MG63 (cell line): Measurements from ENCODE around the gene C19orf38. TPM values are rescaled to one million over a fixed set of nuclear protein-coding genes. Genes with fewer than 3 reads are reported as not detected.

Experiments used
- DNase-seq: peaks from one replicate; pipeline ENCODE4 v3.0.0-alpha.2; 2020
- H3K27me3 ChIP-seq: fragments of 250-450 bp; sonication (Bioruptor Pico); 2 replicates; pipeline ENCODE4 v1.5.1; 2020; ENCODE audit warnings: mild to moderate bottlenecking, moderate library complexity
- H3K36me3 ChIP-seq: fragments of 250-450 bp; sonication (Bioruptor Pico); 2 replicates; pipeline ENCODE4 v1.5.1; 2020; ENCODE audit warnings: mild to moderate bottlenecking, moderate library complexity
- H3K4me3 ChIP-seq: fragments of 250-450 bp; sonication (Bioruptor Pico); 2 replicates; pipeline ENCODE4 v1.5.1; 2020; ENCODE audit warnings: mild to moderate bottlenecking, moderate library complexity
- H3K9me3 ChIP-seq: fragments of 250-450 bp; sonication (Bioruptor Pico); 2 replicates; pipeline ENCODE4 v1.5.1; 2020; ENCODE audit warnings: mild to moderate bottlenecking, moderate library complexity
- total RNA-seq: library from RNA; depleted of rRNA; stranded (reverse); fragments of >200 nt; shearing (Covaris generic); gene quantifications from 2 replicates; pipeline ENCODE4 v1.2.3, GENCODE V29; 2014; ENCODE audit warnings: low replicate concordance

The C19orf38 gene
- total RNA-seq, 1 experiment from 2014 or later = 0.30 TPM

DNA sequence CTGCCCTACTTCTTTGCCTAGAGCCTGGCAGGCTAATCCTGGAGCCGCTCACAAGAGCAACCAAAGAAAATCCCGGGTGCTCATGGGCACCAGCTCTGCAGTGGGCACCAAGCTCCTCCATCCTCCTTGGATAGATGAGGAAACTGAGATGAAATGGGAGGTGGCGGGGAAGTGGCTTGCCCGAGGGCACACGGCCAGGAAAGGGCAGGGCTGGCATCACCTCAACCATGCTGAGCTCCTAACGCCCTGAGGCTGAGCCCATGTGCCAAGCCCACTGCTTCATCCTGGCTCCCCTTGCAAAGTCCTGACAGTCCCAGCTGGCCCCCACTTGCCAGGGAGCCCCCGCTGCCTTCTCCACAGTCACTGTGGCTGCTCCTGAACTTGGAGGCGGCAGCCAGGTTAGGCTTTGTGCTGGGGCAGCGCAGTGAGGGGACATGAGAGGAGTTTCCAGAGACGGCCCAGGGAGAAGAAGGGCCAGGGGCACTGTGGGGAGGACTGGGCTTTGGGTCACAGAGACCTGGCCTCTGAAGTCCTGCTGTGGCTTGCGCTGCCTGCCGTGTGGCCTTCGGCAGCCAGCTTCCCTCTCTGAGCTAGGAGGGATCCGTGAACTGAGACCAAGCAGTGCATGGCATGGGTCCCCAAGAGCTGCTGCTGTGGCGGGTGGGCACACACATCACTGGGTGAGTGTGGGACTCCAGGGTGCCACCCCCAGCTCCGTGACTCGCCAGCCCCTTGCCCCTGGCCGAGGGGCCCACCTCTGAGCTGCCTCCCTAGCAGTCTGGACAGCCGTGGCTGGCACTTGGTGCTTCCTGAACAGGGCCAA is 29.7 kb upstream of the C19orf38 start:
- DNase-seq = peak; percentile 93
- Histone ChIP-seq H3K36me3 (peaks cover 76% of the 10 kb centered on the region), H3K4me3 (peak overlapping the region; percentile 20), H3K27me3 (no peaks in the 10 kb centered on the region), H3K9me3 (no peaks in the 10 kb centered on the region)

DNA sequence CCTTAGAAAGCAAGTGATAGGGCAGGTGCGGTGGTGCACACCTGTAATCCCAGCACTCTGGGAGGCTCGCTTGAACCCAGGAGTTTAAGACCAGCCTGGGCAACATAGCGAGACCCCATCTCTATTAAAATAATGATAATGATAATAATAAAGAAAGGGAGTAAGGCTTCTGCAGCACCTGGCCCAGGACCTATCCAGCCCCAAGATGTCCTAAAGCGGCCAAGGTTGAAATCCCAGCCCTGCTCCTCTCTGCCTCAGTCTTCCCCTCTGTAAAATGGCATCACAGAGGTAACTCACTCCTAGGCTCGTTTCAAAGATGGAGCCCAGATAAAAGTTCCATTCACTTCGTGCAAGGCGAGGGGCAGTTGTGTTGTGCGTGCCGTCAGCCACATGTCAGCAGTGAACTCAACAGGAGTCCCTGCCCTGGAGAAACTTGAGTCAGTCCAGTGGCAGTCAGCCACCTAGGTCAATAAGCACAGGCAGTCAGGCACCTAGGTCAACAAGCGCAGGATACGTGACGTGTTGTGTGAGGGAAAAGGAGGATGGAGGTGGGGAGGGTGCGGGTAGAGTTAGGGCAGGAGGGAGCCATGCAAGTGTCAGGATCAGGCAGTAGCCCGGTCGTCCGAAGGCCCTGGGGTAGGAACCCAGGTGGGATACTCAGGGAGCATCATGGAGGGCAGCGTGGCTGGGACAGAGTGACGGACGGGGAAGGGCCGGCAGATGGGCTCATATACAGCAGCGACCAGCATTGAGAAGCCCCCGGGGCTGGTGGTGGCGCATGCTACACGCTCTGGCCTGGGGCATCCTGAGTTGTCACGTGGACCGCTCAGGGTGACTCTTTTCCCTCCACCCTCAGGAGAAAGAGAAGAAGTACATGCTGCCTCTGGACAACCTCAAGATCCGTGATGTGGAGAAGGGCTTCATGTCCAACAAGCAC is 28.8 kb upstream of the C19orf38 start:
- Histone ChIP-seq H3K27me3 (no peaks in the 10 kb centered on the region), H3K36me3 (peaks cover 76% of the 10 kb centered on the region), H3K4me3 (no peak overlapping the region), H3K9me3 (no peaks in the 10 kb centered on the region)
- DNase-seq = no peak

DNA sequence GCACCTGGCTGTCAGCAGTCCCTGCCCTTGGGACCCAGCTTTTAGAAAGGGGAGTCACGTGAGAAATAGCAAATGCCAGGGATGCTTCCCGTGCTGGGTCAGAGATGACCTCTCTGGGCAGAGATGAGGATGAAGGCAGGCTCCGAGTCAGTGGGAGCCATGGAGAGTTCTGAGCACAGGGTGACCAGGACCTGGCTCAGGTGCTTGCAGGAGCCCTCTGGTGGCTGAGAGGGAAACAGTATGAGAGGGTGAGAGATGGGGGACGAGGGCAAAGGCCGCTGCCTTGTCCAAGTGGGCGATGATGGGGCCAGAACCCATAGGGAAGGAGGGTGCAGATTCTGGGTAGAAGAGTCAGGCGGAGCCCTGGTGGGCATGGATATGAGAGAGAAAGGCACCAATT is 28.0 kb upstream of the C19orf38 start:
- no peak overlapping the region for H3K4me3 ChIP-seq
- no peak for DNase-seq
- peaks cover 76% of the 10 kb centered on the region for H3K36me3 ChIP-seq
- no peaks in the 10 kb centered on the region for H3K27me3 ChIP-seq
- H3K9me3 ChIP-seq = no peaks in the 10 kb centered on the region

DNA sequence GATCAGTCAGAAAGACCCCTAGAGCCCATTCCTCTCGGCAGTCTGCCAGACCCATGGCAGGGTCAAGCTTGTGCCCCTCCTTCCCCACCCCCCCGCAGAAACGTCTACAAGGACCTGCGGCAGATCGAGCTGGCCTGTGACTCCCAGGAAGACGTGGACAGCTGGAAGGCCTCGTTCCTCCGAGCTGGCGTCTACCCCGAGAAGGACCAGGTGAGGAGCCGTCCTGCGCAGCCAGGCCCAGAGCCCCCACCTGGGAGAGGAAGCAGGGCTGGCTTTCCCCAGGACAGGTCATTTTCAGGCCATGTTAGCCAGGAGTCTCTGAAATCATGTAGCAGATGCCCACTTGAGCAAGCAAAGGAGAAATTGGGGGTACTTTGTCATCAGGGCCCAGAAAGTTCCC is 24.5 kb upstream of the C19orf38 start:
- Histone ChIP-seq H3K4me3 (no peak overlapping the region), H3K27me3 (no peaks in the 10 kb centered on the region), H3K36me3 (peaks cover 74% of the 10 kb centered on the region), H3K9me3 (no peaks in the 10 kb centered on the region)
- no peak for DNase-seq

DNA sequence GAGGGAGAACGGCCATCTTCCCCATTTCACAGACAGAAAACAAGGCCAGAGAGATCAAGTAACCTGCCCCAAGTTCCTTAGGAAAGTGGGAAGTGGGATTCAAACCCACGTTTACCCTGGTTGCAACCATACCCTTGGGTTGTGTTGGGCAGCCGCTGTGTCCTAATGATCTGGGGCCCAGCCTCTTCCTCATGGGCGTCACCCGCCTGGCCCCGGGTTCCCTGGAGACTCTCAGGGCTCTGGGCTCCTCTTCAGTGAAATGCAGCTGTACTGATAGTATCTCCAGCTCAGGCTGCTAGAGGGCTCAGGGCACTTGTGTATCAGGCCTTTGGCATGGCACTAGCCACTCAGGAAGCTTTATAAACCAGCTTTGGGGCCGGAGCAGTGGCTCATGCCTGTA is 22.0 kb upstream of the C19orf38 start:
- peaks cover 73% of the 10 kb centered on the region for H3K36me3 ChIP-seq
- no peaks in the 10 kb centered on the region for H3K27me3 ChIP-seq
- H3K4me3 ChIP-seq = no peak overlapping the region
- DNase-seq = no peak
- H3K9me3 ChIP-seq = no peaks in the 10 kb centered on the region

DNA sequence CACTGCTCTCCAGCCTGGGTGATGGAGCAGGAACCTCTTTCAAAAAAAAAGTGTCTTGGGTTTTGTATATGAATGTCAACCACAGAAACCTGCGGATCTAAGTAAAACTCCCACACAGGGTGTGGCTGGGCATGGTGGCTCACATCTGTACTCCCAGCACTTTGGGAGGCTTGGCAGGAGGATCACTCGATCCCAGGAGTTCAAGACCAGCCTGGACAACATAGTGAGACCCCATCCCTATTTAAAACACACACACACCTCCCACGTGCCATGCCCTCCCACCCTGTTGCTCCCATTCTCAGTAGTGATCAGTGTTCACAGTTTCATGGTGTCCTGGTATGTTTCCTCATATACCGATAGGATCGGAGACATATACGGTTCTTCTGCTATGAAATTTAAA is 21.4 kb upstream of the C19orf38 start:
- Histone ChIP-seq H3K36me3 (peaks cover 68% of the 10 kb centered on the region), H3K9me3 (no peaks in the 10 kb centered on the region), H3K27me3 (no peaks in the 10 kb centered on the region), H3K4me3 (no peak overlapping the region)
- DNase-seq = no peak

DNA sequence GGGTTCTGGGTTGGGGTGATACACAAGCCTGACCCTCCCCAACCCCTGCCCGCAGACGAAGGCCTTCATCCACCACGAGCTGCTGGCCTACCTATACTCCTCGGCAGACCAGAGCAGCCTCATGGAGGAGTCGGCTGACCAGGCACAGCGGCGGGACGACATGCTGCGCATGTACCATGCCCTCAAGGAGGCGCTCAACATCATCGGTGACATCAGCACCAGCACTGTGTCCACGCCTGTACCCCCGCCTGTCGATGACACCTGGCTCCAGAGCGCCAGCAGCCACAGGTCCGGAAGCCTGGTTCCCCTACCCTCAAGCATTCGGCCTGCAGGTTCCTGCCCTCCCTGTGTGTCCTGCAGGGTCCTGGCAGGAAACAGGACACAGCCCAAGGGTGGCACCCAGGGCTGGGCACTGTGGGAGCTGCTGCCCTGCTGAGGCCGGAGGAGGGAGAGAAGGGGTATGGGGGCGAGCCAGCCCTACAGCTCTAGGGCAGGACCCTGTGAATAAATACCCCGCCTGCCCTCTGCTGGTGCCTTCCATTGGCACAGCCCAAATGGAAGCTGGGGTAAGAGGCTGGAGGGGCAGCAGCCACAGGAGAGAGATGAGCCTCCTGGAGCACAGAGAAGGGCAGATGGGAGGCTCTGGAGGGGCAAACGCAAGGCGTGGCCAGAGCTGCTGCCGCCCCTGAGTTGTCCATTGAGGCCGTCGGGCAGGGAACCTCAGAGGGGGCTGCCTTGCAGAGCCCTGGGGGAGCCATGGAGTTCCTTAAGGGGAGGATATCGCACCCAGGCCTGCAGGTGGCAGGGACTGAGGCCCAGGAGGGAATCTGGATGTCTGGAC is 19.0 kb upstream of the C19orf38 start:
- H3K27me3 ChIP-seq = no peaks in the 10 kb centered on the region
- H3K4me3 ChIP-seq = no peak overlapping the region
- no peak for DNase-seq
- H3K36me3 ChIP-seq = peaks cover 72% of the 10 kb centered on the region
- no peaks in the 10 kb centered on the region for H3K9me3 ChIP-seq

DNA sequence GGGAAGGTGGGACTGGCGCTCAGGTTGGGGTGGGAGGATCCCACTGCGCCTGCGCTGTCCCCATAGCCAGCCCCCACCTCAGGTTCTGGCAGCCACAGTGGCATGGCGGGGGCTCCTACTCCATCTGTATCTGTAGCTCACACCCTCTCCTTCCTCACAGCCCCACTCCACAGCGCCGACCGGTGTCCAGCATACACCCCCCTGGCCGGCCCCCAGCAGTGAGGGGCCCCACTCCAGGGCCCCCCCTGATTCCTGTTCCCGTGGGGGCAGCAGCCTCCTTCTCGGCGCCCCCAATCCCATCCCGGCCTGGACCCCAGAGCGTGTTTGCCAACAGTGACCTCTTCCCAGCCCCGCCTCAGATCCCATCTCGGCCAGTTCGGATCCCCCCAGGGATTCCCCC is 18.2 kb upstream of the C19orf38 start:
- H3K36me3 ChIP-seq = peaks cover 70% of the 10 kb centered on the region
- no peaks in the 10 kb centered on the region for H3K9me3 ChIP-seq
- no peak for DNase-seq
- H3K4me3 ChIP-seq = no peak overlapping the region
- H3K27me3 ChIP-seq = no peaks in the 10 kb centered on the region

DNA sequence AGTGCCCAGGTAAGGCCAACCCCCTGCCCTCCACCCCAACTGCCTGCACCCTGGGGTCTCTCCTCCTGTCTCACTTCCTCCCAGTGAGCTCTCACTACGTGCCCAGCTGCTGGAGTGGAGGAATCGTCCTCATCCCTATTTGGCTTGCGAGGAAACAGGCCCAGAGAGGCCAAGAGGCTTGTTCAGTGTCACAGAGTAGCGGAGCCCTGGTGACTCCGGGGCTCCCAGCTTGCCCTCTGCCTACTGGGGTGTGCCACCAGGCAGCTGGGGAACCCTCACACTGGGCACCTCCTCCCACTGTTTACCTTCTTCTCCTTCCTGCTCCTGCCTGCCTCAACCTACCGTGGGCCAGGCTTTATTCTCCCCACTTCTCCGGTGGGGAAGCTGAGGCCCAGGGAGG is 17.8 kb upstream of the C19orf38 start:
- Histone ChIP-seq H3K9me3 (no peaks in the 10 kb centered on the region), H3K36me3 (peaks cover 70% of the 10 kb centered on the region), H3K27me3 (no peaks in the 10 kb centered on the region), H3K4me3 (no peak overlapping the region)
- DNase-seq = no peak

DNA sequence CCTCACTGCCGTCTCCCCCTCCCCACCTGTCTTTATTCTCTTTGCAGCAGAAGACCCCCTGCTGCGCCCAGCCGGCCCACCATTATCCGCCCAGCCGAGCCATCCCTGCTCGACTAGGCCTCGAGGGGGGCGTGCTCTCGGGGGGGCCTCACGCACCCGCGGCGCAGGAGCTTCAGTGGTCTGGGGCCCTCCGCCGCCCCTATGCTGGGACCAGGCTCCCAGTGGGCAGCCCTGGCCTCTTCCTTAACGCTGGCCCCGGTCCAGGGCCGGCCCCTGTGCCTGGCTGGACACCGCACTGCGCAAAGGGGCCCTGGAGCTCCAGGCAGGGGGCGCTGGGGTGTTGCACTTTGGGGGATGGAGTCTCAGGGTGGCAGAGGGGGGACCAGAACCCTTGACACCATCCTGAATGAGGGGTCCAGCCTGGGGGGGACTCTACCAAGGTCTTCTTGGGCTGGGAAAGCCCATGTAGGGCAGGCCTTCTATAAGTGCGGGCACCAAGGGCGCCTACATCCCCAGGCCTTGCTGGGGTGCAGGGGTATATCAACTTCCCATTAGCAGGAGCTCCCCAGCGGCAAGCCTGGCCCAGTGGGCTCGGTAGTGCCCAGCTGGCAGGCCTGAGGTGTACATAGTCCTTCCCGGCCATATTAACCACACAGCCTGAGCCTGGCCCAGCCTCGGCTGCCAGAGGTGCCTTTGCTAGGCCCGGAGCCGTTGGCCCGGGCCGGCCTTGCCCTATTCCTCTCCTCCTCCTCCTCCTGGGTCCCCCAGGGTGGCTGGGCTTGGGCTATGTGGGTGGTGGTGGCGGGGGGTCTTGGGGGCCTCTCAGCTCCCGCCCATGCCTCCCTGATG is 17.1 kb upstream of the C19orf38 start:
- Histone ChIP-seq H3K4me3 (no peak overlapping the region), H3K36me3 (peaks cover 66% of the 10 kb centered on the region), H3K27me3 (no peaks in the 10 kb centered on the region), H3K9me3 (no peaks in the 10 kb centered on the region)
- no peak for DNase-seq

DNA sequence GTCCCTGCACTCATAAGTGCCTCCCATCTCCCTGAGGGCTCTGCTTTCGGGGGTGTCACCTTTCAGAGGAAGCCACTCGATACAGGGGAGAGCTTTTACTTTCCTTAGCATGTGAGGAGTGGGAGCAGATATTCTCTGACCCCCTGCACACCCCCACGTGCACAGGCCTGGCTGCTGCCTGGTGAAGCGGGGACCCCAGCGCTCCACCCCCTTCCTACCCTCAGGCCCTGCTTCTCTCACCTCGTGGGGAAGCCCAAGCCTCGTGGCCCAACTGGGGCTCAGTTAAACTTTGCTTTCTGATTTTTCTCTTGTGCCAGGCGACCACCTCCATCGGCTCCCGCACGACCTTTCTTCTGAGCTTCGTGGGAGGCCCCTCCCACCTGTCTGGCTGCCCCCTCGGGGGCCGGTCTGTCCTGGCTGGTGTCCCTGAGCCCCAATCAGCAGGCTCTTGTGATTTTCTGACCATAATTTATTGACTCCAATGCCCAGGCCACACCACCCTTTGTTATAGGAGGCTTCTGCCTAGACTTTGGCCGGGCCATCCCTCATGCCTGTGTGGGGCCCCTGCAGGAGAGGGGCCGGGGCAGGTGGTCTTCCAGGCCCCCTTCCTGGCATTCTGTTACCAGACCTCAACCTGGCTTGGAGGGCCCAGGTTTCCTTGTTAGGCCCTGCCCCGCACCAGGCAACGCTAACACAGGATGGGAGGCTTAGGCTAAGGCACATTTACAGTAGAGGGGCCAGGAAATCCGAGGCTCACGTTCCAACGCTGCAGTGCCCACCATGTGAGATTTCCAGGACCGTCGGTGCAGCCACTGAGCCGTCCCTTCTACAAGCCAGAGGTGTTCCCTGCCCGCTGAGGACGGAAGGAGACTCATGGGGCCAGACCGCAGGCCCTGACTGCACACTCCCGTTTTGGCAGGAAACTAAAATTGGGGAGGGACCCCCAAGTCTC is 16.0 kb upstream of the C19orf38 start:
- Histone ChIP-seq H3K27me3 (no peaks in the 10 kb centered on the region), H3K36me3 (peaks cover 58% of the 10 kb centered on the region), H3K4me3 (no peak overlapping the region), H3K9me3 (peaks cover 3% of the 10 kb centered on the region; the same call in 1 of the 2 replicates)
- no peak for DNase-seq

DNA sequence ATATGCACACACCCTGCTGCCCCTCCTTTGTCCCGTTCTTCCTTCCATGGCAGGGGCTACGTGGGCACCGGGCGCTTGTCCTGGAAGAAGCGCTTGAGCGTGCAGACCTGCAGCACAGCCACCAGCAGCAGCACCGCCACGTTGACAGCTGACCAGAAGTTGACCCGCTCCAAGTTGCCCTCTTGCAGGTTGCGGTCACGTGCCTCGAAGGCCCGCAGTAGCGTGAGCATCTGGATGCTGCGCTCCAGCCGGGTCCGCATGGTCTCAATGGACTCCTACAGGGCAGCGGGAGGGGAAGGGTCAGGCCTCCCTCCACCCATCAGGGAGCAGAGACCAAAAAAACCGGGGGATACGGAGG is 15.3 kb upstream of the C19orf38 start:
- no peak overlapping the region for H3K4me3 ChIP-seq
- H3K36me3 ChIP-seq = peaks cover 55% of the 10 kb centered on the region
- DNase-seq = no peak
- peaks cover 3% of the 10 kb centered on the region; the same call in 1 of the 2 replicates for H3K9me3 ChIP-seq
- no peaks in the 10 kb centered on the region for H3K27me3 ChIP-seq

DNA sequence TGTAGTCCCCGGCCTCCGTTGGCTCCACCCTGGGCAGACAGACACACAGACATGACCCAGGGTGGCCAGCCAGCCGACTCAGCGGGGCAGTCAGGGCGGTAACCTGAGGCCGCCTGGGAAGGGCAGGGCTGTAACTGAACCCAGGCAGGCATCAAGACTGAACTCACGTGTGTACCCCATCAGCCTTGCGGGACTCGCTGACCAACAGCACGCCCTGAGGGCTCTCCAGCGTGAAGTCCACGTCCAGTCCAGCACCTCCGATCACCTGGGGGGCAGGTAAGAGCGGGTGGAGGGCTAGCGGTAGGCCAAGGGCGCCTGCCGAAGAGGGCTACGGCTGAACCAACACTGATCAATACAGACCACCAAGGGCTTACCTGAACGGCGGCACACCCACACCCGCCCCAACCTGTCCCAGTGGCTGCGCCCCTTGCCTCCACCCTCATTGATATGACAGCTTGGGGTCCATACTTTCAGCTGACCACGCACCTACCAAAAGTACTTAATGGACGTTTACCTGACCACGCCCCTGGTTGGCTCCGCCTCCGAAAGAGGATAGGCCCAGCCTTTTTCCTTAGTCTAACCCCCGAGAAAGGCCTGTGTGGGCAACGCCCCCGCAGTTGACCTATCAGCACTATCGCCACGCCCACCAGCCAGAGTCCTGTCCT is 13.0 kb upstream of the C19orf38 start:
- peak overlapping the region; percentile 65 for H3K4me3 ChIP-seq
- no peaks in the 10 kb centered on the region for H3K27me3 ChIP-seq
- peaks cover 3% of the 10 kb centered on the region; the same call in 1 of the 2 replicates for H3K9me3 ChIP-seq
- no peak for DNase-seq
- peaks cover 43% of the 10 kb centered on the region for H3K36me3 ChIP-seq

DNA sequence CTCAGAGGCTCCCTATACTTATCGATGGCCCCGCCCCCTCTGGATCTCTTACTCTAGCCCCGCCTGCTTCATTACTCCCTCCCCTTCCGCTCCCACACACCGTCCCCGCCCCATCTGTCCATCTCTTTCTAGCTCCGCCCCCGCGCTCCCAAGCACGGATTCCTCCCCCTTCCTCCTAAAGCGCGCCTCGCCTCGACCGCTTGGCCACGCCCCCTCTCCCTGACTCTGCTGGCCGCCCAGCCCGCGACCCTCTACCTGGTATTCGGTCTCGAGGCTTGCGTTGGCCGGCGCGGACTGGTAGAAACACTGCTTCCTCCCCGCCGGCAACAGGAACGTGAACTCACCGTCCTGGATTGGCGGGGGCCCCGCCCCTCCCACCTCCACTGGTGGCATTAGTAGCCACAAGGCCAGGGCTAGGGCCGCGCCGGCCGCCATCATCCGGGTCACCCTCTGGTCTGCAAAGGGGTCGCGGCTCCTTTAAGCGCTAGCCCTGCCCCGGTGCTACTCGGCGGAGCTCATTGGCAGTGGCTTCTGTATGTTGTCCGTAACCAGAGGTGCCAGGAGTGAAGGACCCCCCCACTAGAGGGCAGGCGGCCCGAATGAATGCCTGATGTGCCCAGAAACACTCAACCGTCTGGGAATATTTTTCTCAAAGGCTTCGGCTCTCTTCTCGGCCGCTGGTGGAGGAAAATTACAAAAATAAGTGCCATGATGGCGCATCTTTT is 12.3 kb upstream of the C19orf38 start, which contains the start of gene TMED1:
Gene TMED1, minus strand, starts transcription at position 459 of the 725 bp plus-strand sequence. Its CDS starts 21 bp downstream, at position 438.
- H3K36me3 ChIP-seq = peaks cover 36% of the 10 kb centered on the region
- H3K9me3 ChIP-seq = peaks cover 3% of the 10 kb centered on the region; the same call in 1 of the 2 replicates
- peak; percentile 99 for DNase-seq
- peak within 1 kb of the TSS; percentile 65 for H3K4me3 ChIP-seq
- H3K27me3 ChIP-seq = no peaks in the 10 kb centered on the region
